Erythroblast (primary cell): Measurements from ENCODE around the gene SLC22A4.

Experiments
- GATA1 ChIP-seq: IDR thresholded peaks from 2 replicates; pipeline ENCODE4 v1.6.1; 2011; ENCODE audit warnings: low read depth, mild to moderate bottlenecking, control low read depth, low read length, moderate library complexity
- POLR2A ChIP-seq: IDR thresholded peaks from 2 replicates; pipeline ENCODE4 v1.6.1; 2011; ENCODE audit warnings: mild to moderate bottlenecking, low read length

DNA sequence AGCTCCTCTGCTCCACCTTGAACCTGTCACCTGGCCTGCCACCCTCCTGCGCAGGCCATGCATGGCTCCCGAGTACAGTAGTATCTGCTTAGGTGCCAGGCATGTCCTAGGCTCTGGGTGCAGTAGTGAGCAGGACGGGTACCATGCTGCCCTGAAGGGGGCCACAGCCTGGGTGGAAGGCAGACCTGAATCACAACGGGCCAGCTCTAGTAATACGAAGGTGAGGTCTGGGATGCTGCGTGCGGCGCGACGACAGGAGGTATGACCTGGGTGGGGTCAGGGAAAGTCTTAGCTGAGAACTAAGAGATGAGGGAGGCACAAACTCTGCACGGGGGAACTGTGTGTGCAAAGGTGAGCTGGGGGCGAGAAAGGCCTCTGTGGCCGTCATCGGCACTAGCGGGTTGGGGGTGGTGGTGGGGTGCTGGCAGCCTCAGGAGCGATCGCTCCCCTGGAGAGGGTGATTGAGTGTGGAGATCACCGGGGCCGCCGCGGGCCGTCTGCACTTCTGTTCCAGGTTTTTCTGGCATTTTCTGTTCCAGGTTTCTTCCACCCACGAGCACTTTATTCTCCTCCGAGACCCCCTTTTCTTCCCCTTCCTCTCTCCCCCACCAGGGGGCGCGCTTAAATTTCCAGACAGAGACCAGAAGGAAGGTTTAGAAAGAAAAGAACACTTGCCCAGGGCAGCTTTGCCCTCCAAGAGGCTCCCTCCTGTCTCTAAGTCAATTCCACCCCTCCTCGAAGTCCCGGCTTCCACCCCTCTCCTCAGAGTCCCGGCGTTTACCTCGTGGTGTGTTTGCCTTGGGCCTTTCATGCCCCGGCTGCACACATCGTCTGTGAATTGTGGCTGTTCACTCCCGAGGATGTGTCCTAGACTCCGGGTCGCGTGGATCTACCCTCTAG lies 21.6 kb upstream of the SLC22A4 start:
- TF ChIP-seq POLR2A (no peak), GATA1 (no peak)
